Activated CD4-positive, alpha-beta T cell treated with anti-CD3 and anti-CD28 coated beads for 4 hours (primary cell): ENCODE results near the gene PLA2R1.
"Not testable (repeated sequence)": the region's sequence is repeated elsewhere in the genome, so short reads cannot be mapped to it uniquely, and the experiment has no call there.

Experiments used
- DNase-seq, 2 donors: peaks; one replicate each; pipeline ENCODE4 v3.0.0-alpha.2; 2020

PLA2R1 gene

GRCh38 chr2:160063271-160063670 lies 856 bp upstream of the PLA2R1 start:
- DNase-seq: no peak

DNA sequence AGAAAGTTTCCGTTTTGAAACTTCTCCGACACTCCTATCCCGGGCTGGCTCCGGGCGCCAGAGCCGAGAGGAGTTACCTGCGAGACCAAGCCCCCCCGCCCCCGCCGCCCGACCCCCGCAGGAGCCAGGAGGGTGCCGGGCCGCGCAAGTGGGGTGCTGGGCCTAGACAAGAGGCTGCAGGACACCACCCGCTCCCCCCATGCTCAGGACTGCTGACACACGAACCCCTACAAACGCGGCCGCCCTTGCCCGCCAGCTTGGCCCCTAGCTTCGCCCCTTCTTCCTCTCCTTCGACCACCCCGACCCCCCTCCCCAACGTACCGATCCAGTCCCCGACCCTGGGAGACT lies 497 bp downstream of the PLA2R1 start:
- no peak for DNase-seq

DNA sequence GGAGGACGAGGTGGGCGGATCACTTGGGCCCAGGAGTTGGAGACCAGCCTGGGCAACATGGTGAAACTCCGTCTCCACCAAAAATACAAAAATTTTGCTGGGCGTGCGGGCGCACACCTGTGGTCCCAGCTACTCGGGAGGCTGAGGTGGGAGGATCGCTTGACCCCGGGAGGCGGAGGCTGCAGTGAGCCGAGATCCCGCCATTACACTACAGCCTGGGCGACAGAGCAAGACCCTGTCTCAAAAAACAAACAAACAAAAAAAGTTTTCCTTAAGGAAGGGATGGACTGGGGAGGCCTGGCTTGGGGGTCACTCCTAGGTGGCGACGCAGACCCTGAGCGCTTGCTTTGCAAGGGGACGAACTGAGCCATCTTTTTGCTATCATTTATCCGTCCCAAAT lies 882 bp downstream of the PLA2R1 start:
- no peak for DNase-seq

DNA sequence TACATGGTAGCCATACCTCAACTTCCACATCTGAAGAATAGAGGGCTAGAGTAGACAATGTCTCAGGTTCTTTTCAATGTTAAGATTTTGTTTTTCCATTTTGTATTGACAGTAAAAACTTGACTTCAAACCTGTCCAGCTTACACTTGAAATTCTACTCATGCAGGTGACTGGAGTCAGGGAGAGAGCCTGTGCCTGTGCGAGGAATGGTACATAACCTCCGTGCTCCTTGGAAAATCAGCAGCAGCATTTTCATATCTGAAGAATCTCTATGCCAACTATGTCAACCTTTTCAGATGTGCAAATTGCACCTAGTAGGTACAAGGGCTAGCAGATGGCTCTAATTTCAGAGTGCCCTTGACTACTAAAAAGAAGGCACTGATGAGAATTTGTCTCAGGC lies 2.1 kb downstream of the PLA2R1 start:
- DNase-seq: no peak

DNA sequence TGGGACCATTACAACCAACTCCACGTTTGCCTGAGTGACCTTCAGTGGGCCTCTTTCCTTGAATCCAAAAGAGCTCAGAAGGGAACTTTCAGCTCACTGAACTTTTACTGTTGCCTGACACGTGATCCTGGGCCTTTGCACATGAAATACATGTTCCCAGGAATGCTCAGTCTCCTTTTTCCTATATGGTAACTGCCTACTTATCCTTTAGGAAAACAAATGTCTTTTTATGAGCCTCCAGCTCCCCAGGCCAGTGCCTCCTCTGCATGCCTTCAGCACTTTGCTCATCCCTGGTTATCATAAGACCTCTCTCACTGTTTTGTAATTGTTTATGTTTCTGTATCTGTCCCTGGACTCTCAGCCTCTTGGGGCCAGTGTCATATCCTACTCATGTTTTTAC lies 5.1 kb downstream of the PLA2R1 start:
- no peak for DNase-seq

DNA sequence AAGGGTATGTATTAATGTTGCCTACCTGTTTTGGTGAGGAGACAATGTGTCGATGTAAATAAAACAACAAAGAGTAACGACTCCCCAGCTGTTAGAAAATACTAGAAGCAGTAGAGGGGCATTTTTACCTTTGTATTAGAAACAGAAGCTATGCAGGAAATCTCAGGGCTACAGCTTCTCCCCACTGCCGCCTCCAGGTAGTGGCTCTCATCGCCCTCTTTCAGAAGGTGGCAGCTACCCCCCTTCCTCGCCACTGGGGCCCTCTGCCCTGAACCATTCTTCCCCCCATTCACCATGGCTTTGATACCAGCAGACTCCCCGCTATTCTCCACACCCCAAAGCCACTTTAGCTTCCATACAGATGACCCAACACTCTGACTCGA lies 6.7 kb downstream of the PLA2R1 start:
- no peak for DNase-seq

GRCh38 chr2:160054984-160055725 lies 7.3 kb downstream of the PLA2R1 start:
- no peak for DNase-seq

DNA sequence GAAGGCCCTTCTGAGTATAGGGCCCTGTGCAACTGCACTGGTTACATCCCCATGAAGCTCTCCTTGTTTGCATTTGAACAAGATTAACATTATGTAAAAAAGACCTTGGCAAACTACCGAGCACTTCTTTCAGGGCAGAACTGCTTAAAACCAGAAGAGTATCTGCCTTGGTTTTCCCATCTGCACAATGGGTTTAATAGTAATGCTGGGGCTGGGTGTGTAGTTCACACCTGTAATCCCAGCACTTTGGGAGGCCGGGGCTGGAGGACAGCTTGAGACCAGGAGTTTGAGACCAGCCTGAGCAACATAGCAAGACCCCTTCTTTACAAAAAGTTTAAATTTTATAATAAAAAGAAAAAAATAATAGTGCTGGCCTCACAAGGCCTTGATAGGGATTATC lies 8.5 kb downstream of the PLA2R1 start:
- no peak for DNase-seq

DNA sequence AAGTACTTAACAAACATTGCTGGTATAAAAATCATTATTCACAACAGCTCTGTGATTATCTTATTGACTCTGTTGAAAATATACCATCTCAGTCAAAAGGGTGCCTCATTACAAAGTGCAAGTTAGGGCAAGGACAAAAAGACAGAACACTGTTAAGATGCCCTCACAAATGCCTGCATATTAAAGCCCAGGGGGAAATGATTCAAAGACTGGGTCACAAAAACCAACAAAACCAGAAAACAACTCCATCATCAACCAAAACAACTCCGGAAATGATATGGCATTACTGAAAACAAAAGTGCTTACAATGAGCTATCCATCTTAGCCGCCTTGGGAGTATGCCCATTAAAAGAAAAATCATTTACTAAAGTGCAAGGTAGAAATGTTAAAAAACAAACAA lies 9.9 kb downstream of the PLA2R1 start:
- no peak for DNase-seq

GRCh38 chr2:160051371-160051800 lies 11.0 kb downstream of the PLA2R1 start:
- no peak for DNase-seq

- no peak for DNase-seq
Measured at GRCh38 chr2:160050147-160050546, 12.3 kb downstream of the PLA2R1 start.

- no peak for DNase-seq
Measured at GRCh38 chr2:160045703-160046210, 16.7 kb downstream of the PLA2R1 start.

DNA sequence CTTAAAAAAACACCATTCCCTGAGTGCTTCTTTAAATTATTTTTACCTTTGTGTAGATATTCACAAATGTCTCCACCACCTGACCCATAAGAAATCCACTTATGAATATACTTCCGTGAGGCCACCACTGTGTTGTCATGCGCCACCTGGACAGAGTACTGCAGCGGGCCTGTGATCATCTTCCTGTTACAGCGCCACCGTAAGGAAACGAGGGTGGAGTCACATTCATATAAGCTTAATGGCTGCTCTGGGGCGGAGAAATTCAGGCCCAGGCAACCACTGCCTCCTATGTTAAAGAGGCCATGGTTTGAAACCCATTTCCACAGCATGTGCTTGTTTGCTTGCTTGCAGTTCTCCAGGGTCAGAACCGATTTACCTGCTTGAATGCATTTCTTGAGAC lies 17.7 kb downstream of the PLA2R1 start:
- no peak for DNase-seq

DNA sequence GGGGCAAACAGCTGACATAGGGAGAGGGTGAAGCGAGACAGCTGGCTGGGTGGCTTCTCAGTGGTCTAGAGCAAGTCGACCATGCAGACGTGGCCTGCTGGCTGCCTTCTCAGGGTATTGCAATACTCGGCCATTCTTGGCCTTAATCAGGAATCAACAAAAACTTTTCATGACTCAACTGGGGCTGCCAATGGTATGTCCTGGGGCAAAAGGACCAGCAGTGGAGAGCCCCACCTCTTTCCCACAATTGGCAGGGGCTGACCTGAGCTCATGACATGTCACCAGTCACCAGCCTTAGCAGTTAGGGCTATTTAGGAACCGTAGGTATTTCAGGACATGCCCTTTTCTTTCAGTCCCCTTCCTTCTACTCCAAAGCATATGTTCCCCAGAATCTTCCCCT lies 19.1 kb downstream of the PLA2R1 start:
- DNase-seq: no peak

DNA sequence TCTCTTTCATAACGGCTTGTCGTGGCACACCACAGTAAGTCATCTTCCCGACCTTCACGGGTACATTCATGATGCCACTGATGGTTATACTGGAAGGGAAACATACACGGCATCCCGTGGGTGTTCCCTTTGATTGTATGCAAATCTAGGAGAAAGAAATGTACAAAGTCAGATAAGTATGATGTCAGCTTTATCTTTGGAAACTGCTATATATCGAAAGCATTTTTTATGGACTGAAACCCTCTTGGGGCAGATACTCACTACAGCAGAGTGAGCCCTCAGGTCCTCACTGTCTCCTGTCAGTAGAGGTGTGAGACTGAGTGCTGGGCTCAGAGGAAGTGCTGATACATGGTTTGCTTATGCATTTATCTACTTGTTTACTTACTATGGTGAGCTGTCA lies 20.4 kb downstream of the PLA2R1 start:
- DNase-seq: no peak

DNA sequence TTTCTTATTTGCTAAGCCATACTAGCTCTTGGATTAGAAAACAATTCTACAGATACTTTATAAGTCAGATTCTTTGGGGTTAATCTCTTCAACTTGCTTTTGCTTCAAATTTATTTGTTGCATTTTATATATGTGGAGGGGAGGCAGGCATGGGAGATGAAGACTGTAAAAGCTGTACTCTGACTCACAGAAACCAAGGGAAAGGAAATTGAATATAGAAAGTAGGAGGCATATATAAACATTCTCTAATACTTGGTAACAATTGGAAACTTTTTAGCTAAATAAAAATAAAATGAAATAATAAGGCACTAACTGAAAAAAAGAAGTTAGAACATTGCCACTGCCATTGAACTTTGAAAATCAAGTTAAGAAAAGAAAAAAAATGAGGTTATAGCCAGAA lies 21.3 kb downstream of the PLA2R1 start:
- no peak for DNase-seq

GRCh38 chr2:160039166-160039903 lies 23.1 kb downstream of the PLA2R1 start:
- DNase-seq: no peak

GRCh38 chr2:160038662-160039061 lies 23.8 kb downstream of the PLA2R1 start:
- not testable (repeated sequence) for DNase-seq

GRCh38 chr2:160036736-160037135 lies 25.7 kb downstream of the PLA2R1 start:
- no peak for DNase-seq

DNA sequence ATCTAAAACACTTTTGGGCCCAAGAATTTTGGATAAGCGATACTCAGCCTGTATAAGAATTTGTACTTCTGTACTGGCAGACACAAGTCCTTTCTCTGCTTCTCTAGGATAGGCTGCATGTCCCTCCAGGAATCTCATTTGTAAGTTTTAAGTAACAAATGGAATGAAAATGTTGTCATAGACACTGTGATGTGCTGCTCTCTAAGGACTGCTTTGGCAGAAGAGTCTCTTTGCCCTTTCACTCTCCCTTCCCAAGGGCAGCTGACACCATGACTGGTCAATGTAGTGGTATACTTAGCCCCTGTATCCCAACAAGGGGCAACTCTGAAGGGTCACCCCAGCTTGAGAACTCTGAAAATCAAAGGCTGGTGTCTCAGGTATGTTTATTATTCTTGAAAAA lies 27.3 kb downstream of the PLA2R1 start:
- DNase-seq: no peak

GRCh38 chr2:160034396-160034795 lies 28.0 kb downstream of the PLA2R1 start:
- DNase-seq: no peak

DNA sequence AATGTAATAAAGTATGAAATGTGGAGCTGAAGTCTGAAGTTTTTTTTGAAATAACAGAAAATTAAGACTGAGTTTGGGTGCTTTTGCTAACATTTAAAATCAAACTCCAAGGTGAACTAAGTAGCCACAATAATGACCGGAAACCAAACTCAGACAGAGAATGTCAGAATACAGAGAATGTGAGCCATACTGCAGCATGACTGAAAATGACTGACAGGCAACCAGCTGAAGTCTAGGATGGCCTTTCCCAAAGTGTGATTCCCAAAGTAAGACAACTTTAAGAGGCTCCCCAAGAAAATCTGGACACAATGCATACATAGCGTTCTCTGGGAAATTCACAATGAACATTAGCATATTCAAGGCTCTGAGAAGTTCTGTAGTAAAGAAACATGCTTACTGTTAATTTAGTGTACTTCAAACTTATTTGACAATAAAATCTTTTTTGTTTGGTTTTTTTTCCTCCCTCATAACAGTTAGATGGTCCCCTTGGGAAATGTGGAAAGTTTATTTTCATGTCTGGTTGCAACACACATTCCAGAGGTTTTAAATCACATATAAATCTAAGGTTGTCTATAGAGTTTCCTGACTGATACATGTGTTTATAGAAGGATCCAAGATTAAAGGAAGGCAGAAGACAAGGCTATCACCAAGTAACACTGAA lies 28.6 kb downstream of the PLA2R1 start:
- no peak for DNase-seq

GRCh38 chr2:160029270-160029628 lies 33.2 kb downstream of the PLA2R1 start:
- DNase-seq: no peak
